PFSK-1 (cell line): ENCODE results near the gene NXPH3.

Experiments
- REST ChIP-seq, 2 experiments: IDR thresholded peaks; 2 replicates each; pipeline versions ENCODE4 v1.6.1 to v1.8.0; 2011 to 2012; ENCODE audit warnings: low read depth in 2 of 2, low read length in 2 of 2, control low read depth in 1 of 2, inconsistent platforms in 1 of 2, mild to moderate bottlenecking in 1 of 2, moderate library complexity in 1 of 2; ENCODE audit not compliant: insufficient read depth in 1 of 2
- SIN3A ChIP-seq: IDR thresholded peaks from 2 replicates; pipeline ENCODE4 v1.6.1; 2012; ENCODE audit warnings: mild to moderate bottlenecking, low read length, moderate library complexity, borderline replicate concordance; ENCODE audit not compliant: insufficient read depth

- TF ChIP-seq REST (IDR thresholded peaks at IDR 0.05; ENCODE audit: insufficient read depth in 1 of 2, low read depth in 2 of 2, low read length in 2 of 2) (no peak), SIN3A (no peak)
These were observed 26.4 kb upstream of the NXPH3 start for GRCh38 chr17:49549311-49549605.
